ENCODE data around the gene ALPK3.

ALPK3 gene

DNA sequence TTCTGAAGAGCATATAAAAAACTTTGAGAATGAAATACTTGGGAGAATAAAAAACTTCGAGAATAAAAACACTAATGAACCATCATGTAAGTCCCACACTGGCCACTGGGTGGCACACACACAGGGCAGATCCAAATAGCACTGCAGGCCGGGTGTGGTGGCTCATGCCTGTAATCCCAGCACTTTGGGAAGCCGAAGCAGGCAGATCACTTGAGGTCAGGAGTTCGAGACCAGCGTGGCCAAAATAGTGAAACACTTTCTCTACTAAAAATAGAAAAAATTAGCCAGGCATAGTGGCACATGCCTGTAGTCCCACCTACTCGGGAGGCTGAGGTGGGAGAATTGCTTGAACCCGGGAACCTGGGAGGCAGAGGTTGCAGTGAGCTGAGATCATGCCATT lies 28.5 kb downstream of the ALPK3 start:
- TF ChIP-seq CTCF (IDR thresholded peaks at IDR 0.05; ENCODE audit: extremely low read depth, missing control alignments), result peak; percentile 61
- DNase-seq (ENCODE audit: low spot score), result peak; percentile 64

DNA sequence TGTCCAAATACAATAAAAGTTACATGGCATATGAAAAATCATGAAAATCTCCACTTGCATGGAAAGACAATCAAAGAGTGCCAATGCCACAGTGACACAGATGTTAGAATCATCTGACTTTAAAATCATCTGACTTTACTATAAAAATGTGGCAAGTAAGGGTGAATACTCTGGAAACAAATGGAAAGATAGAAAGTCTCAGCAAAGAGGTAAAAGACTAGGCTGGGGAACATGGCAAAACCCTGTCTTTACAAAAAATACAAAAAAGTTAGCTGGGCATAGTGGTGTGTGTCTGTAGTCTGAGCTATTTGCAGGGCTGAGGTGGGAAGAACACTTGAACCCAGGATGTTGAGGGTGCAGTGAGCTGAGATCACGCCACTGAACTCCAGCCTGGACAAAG lies 29.1 kb downstream of the ALPK3 start:
- DNase-seq (ENCODE audit: low spot score), result no peak
- TF ChIP-seq CTCF (IDR thresholded peaks at IDR 0.05; ENCODE audit: extremely low read depth, missing control alignments), result no peak

GRCh38 chr15:84847382-84847781 lies 30.2 kb downstream of the ALPK3 start:
- no peak for DNase-seq (ENCODE audit: low spot score)
- no peak for TF ChIP-seq CTCF (IDR thresholded peaks at IDR 0.05; ENCODE audit: extremely low read depth, missing control alignments)

DNA sequence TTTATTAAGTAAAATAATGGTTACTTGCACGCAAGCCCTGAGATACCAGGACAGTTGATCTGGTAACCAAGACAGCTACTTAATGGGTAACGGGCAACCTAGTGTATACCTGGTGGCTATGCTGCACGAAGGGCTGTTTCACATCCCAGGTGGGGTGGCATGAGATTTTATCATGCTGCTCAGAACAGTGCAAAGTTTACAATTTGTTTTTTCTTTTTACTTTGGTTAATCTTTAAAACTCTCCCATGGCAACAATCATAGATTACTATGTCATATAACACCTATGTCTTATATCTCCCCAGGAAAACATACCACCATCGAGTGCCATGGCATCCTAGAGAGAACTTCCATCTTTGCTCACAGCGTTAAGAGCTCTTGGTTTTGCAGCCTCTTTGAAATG lies 35.1 kb downstream of the ALPK3 start:
- no peak for TF ChIP-seq CTCF (IDR thresholded peaks at IDR 0.05; ENCODE audit: extremely low read depth, missing control alignments)
- DNase-seq (ENCODE audit: low spot score), result no peak

DNA sequence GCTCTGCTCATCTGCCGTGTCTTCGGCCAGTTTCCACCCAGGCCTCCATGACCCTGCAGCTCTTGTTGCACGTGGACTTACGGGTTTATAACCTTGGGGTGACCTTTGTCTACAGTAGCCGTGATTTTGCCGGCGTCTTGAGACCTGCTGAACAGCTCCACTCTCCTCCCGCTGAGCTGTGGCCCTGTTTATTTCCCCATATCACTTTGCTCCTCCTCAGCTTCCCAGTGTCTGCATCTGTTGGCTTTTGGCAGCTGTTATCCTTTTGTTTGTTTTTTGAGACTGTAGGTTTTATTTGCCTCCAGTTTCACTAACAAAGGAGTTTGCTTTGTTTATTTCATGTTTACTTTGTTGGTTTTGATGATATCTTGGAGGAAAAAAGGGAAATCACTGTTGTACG lies 38.0 kb downstream of the ALPK3 start:
- TF ChIP-seq CTCF (IDR thresholded peaks at IDR 0.05; ENCODE audit: extremely low read depth, missing control alignments), result no peak
- DNase-seq (ENCODE audit: low spot score), result no peak

DNA sequence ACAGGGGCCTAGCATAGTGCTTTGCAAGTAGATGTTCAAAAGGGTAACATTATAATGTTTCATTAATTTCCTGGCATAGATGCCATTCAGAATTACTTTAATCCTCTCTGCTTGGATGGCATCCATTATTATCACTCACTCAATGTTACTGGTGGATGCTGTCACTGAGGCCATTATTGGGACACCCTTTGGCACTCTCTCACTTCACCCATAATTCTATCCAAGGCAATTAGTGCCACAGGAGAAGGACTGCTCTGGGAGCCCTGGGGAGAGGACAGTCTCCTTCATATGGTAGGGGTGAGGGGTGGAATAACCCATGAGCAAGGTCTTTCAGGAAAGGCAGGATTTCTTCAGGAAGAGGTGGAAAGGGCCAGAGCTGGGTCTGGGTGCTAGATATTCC lies 38.6 kb downstream of the ALPK3 start:
- DNase-seq (ENCODE audit: low spot score), result no peak
- no peak for TF ChIP-seq CTCF (IDR thresholded peaks at IDR 0.05; ENCODE audit: extremely low read depth, missing control alignments)

- TF ChIP-seq CTCF (IDR thresholded peaks at IDR 0.05; ENCODE audit: extremely low read depth, missing control alignments), result no peak
- no peak for DNase-seq (ENCODE audit: low spot score)
Observed at GRCh38 chr15:84856731-84857417, 39.7 kb downstream of the ALPK3 start.

Data from GM20000 (cell line).